Left hindlimb (tissue), 1 donor: Measurements from ENCODE around the gene NISCH.
A peak's percentile ranks its signal among the peaks of the same experiment; 100 is the strongest.

Experiments
- DNase-seq: peaks from one replicate; pipeline ENCODE4 v3.0.0-alpha.2; 2018

The NISCH gene

GRCh38 chr3:52528586-52529375 is 73.4 kb downstream of the NISCH start:
- DNase-seq, result no peak

- DNase-seq, result peak; percentile 36
Measured at GRCh38 chr3:52529376-52530333, 74.3 kb downstream of the NISCH start.

GRCh38 chr3:52530918-52531826 is 75.8 kb downstream of the NISCH start:
- DNase-seq, result peak; percentile 27

GRCh38 chr3:52531860-52532516 is 76.6 kb downstream of the NISCH start:
- peak; percentile 31 for DNase-seq

GRCh38 chr3:52532517-52532837 is 77.1 kb downstream of the NISCH start:
- peak; percentile 39 for DNase-seq

- peak; percentile 55 for DNase-seq
Measured at GRCh38 chr3:52532838-52533622, 77.6 kb downstream of the NISCH start.

- peak; percentile 85 for DNase-seq
Measured at GRCh38 chr3:52533623-52534280, 78.3 kb downstream of the NISCH start, which contains the start of gene NT5DC2. TSS of gene NT5DC2 (minus strand) at chr3:52533857. CDS start at chr3:52533737, 120 bp downstream.

- DNase-seq, result peak; percentile 67
Measured at GRCh38 chr3:52534281-52535183, 79.1 kb downstream of the NISCH start.

GRCh38 chr3:52535411-52536111 is 80.2 kb downstream of the NISCH start:
- DNase-seq, result no peak

- no peak for DNase-seq
Measured at GRCh38 chr3:52536112-52536368, 80.6 kb downstream of the NISCH start.

- peak; percentile 99 for DNase-seq
Measured at GRCh38 chr3:52536369-52537164, 81.2 kb downstream of the NISCH start, which contains the start of gene UQCC5. TSS of gene UQCC5 (plus strand) at chr3:52536605. CDS start at chr3:52536756, 151 bp downstream.

GRCh38 chr3:52537165-52537620 is 81.8 kb downstream of the NISCH start:
- DNase-seq, result no peak

GRCh38 chr3:52537726-52538421 is 82.5 kb downstream of the NISCH start:
- DNase-seq, result no peak

GRCh38 chr3:52539010-52539653 is 83.7 kb downstream of the NISCH start:
- no peak for DNase-seq

GRCh38 chr3:52541050-52541449 is 85.6 kb downstream of the NISCH start:
- no peak for DNase-seq
